ENCODE data around the gene SORCS2.

- no peak for TF ChIP-seq POLR2A (IDR thresholded peaks at IDR 0.05)
- no peak for TF ChIP-seq CTCF (IDR thresholded peaks at IDR 0.05)
These were observed 280.2 kb downstream of the SORCS2 start for GRCh38 chr4:7472442-7473013.
